ENCODE measurements around the gene PRDX1.

Gene PRDX1

DNA sequence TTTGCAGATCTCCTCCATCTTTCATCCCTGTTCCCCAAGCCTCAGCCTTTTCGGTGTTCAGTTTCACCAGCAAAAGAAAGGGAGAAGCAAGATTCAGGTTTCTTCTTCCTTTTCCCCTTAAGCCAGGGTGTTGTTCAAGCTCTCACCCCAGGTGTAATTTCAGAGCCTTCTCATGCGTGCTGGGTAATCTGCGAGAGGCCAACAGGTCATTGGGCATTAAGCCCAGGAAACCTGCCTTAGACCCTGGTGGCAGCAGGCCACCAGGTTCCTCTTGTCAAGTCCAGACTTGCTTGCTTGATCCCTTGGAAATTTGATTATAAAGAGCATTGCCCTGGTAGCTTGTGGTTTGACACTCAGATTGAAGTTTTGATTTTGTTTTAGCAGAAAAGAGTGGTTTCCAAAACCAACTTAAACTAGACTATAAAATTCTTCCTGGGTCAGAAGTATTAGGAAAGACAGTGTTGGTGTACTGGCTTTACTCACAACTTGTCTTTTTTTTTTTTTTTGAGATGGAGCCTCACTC, 35.8 kb upstream of the PRDX1 start (continued):
- no peak for TF ChIP-seq ZSCAN18 (tag by site-specific recombination; IDR thresholded peaks at IDR 0.05)
- TF ChIP-seq ZBTB8A (tag by site-specific recombination; IDR thresholded peaks at IDR 0.05), result no peak
- no peak for TF ChIP-seq ZXDB (tag by site-specific recombination; IDR thresholded peaks at IDR 0.05)
- TF ChIP-seq KLF7 (tag by site-specific recombination; IDR thresholded peaks at IDR 0.05; ENCODE audit: borderline replicate concordance), result no peak
- TF ChIP-seq, protein P1, sequence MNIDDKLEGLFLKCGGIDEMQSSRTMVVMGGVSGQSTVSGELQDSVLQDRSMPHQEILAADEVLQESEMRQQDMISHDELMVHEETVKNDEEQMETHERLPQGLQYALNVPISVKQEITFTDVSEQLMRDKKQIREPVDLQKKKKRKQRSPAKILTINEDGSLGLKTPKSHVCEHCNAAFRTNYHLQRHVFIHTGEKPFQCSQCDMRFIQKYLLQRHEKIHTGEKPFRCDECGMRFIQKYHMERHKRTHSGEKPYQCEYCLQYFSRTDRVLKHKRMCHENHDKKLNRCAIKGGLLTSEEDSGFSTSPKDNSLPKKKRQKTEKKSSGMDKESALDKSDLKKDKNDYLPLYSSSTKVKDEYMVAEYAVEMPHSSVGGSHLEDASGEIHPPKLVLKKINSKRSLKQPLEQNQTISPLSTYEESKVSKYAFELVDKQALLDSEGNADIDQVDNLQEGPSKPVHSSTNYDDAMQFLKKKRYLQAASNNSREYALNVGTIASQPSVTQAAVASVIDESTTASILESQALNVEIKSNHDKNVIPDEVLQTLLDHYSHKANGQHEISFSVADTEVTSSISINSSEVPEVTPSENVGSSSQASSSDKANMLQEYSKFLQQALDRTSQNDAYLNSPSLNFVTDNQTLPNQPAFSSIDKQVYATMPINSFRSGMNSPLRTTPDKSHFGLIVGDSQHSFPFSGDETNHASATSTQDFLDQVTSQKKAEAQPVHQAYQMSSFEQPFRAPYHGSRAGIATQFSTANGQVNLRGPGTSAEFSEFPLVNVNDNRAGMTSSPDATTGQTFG (tag by site-specific recombination; IDR thresholded peaks at IDR 0.05; ENCODE audit: borderline replicate concordance), result no peak
- no peak for TF ChIP-seq ZNF549 (tag by site-specific recombination; IDR thresholded peaks at IDR 0.05)
- no peak for TF ChIP-seq ZNF23 (tag by site-specific recombination; IDR thresholded peaks at IDR 0.05; ENCODE audit: borderline replicate concordance)
- no peak for TF ChIP-seq ZNF791 (tag by site-specific recombination; IDR thresholded peaks at IDR 0.05)
- TF ChIP-seq SCRT2 (tag by site-specific recombination; IDR thresholded peaks at IDR 0.05), result peak; percentile 91
- no peak for TF ChIP-seq MZF1 (tag by site-specific recombination; IDR thresholded peaks at IDR 0.05; ENCODE audit: borderline replicate concordance)
- no peak for TF ChIP-seq GLI4 (tag by site-specific recombination; IDR thresholded peaks at IDR 0.05)
- no peak for TF ChIP-seq ZFHX2 (tag by site-specific recombination; conservative IDR thresholded peaks at IDR 0.05)
- no peak for TF ChIP-seq ZNF558 (tag by site-specific recombination; IDR thresholded peaks at IDR 0.05)
- TF ChIP-seq HIC1 (tag by site-specific recombination; IDR thresholded peaks at IDR 0.05), result no peak
- no peak for TF ChIP-seq ZNF280C (tag by site-specific recombination; IDR thresholded peaks at IDR 0.05)
- TF ChIP-seq, protein P2, sequence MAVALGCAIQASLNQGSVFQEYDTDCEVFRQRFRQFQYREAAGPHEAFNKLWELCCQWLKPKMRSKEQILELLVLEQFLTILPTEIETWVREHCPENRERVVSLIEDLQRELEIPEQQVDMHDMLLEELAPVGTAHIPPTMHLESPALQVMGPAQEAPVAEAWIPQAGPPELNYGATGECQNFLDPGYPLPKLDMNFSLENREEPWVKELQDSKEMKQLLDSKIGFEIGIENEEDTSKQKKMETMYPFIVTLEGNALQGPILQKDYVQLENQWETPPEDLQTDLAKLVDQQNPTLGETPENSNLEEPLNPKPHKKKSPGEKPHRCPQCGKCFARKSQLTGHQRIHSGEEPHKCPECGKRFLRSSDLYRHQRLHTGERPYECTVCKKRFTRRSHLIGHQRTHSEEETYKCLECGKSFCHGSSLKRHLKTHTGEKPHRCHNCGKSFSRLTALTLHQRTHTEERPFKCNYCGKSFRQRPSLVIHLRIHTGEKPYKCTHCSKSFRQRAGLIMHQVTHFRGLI (tag by site-specific recombination; IDR thresholded peaks at IDR 0.05), result no peak
- no peak for TF ChIP-seq ZNF2 (tag by site-specific recombination; IDR thresholded peaks at IDR 0.05)
- TF ChIP-seq REPIN1 (tag by site-specific recombination; IDR thresholded peaks at IDR 0.05; ENCODE audit: low read depth), result no peak
- TF ChIP-seq ZNF114 (tag by site-specific recombination; IDR thresholded peaks at IDR 0.05), result no peak
- TF ChIP-seq ZBTB49 (tag by site-specific recombination; IDR thresholded peaks at IDR 0.05; ENCODE audit: low read depth), result no peak
- no peak for TF ChIP-seq YY1 (tag by site-specific recombination; IDR thresholded peaks at IDR 0.05)
- TF ChIP-seq SALL2 (tag by site-specific recombination; IDR thresholded peaks at IDR 0.05; ENCODE audit: borderline replicate concordance), result no peak
- TF ChIP-seq SP7 (tag by site-specific recombination; IDR thresholded peaks at IDR 0.05), result peak; percentile 40
- no peak for TF ChIP-seq ZNF274 (IDR thresholded peaks at IDR 0.05; ENCODE audit: low read length)
- no peak for TF ChIP-seq ZNF274 (tag by site-specific recombination; IDR thresholded peaks at IDR 0.05; ENCODE audit: borderline replicate concordance)
- TF ChIP-seq ZNF624 (tag by site-specific recombination; IDR thresholded peaks at IDR 0.05), result no peak
- no peak for TF ChIP-seq ZNF214 (tag by site-specific recombination; IDR thresholded peaks at IDR 0.05; ENCODE audit: borderline replicate concordance)
- no peak for TF ChIP-seq KLF8 (tag by site-specific recombination; IDR thresholded peaks at IDR 0.05)
- no peak for TF ChIP-seq ZNF292 (tag by site-specific recombination; IDR thresholded peaks at IDR 0.05; ENCODE audit: borderline replicate concordance, low read depth)

All from HEK293 (cell line).